IPS-15b (cell line): ENCODE measurements around the gene VPS37B.
"Not testable (repeated sequence)": the region's sequence is repeated elsewhere in the genome, so short reads cannot be mapped to it uniquely, and the experiment has no call there.

Source experiments
- H3K27me3 ChIP-seq: one replicate; pipeline ENCODE4 v1.6.1; 2013; ENCODE audit warnings: low read length; ENCODE audit not compliant: control insufficient read depth, insufficient read depth
- H3K36me3 ChIP-seq: one replicate; pipeline ENCODE4 v1.6.1; 2013; ENCODE audit warnings: low read length; ENCODE audit not compliant: control insufficient read depth, insufficient read depth
- H3K4me1 ChIP-seq: one replicate; pipeline ENCODE4 v1.6.1; 2013; ENCODE audit warnings: mild to moderate bottlenecking, low read length; ENCODE audit not compliant: control insufficient read depth, insufficient read depth
- H3K4me3 ChIP-seq: one replicate; pipeline ENCODE4 v1.5.1; 2013; ENCODE audit warnings: low read depth, low read length
- H3K9ac ChIP-seq: one replicate; pipeline ENCODE4 v1.6.1; 2013; ENCODE audit warnings: low read depth, mild to moderate bottlenecking, low read length
- H3K9me3 ChIP-seq: one replicate; pipeline ENCODE4 v1.6.1; 2013; ENCODE audit warnings: mild to moderate bottlenecking, low read length; ENCODE audit not compliant: control insufficient read depth, insufficient read depth

Gene VPS37B, protein sequence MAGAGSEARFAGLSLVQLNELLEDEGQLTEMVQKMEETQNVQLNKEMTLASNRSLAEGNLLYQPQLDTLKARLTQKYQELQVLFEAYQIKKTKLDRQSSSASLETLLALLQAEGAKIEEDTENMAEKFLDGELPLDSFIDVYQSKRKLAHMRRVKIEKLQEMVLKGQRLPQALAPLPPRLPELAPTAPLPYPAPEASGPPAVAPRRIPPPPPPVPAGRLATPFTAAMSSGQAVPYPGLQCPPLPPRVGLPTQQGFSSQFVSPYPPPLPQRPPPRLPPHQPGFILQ

DNA sequence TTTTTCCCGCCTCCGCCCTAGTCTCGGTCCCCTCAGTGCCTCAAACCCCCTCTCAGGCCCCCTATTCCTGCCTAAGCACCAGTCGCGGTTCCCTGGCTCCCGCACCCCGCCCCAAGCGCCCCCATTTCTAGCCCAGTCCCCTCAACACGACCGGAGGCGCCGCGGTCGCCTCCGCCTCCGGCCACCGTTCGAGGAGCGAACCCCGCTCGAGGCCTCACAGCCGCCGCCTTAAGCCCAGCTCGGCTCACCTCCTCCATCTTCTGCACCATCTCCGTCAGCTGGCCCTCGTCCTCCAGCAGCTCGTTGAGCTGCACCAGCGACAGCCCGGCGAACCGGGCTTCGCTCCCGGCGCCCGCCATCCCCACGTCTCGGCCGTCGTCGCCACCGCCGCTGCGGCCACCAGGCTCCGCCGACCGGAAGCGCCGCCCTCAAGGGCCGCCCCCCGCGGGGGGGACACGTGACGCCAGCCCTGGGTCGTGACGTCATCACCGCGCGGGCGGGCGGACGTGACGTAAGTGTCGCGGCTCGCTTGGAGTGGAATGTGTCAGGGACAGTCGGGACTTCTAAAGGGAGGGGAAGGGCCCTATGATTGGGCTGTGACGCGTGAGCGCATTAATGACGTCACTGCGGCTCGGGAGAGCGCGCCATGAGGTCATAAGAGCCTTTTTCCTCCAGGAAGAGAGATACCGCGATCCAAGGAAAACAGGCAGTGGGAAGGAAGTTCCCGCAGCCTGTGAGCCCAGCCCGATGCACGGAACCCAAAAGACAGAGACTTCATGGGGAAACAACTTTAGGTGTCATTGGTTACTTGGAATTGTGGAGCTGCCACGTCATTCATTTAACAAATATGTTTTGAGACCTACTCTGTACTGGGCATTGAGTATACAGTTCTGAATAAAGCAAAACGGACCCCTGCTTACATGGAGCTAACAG lies at the start of gene VPS37B:
Gene VPS37B, minus strand, starts transcription at position 421 of the 933 bp plus-strand sequence. Its CDS starts 62 bp downstream, at position 359.
- H3K9me3 ChIP-seq, result no peaks in the 10 kb centered on the region
- peak within 1 kb of the TSS; percentile 85 for H3K9ac ChIP-seq
- H3K27me3 ChIP-seq, result peaks cover 17% of the 10 kb centered on the region
- peaks cover 7% of the 10 kb centered on the region for H3K4me1 ChIP-seq
- no peaks in the 10 kb centered on the region for H3K36me3 ChIP-seq
- peak within 1 kb of the TSS; percentile 83 for H3K4me3 ChIP-seq

DNA sequence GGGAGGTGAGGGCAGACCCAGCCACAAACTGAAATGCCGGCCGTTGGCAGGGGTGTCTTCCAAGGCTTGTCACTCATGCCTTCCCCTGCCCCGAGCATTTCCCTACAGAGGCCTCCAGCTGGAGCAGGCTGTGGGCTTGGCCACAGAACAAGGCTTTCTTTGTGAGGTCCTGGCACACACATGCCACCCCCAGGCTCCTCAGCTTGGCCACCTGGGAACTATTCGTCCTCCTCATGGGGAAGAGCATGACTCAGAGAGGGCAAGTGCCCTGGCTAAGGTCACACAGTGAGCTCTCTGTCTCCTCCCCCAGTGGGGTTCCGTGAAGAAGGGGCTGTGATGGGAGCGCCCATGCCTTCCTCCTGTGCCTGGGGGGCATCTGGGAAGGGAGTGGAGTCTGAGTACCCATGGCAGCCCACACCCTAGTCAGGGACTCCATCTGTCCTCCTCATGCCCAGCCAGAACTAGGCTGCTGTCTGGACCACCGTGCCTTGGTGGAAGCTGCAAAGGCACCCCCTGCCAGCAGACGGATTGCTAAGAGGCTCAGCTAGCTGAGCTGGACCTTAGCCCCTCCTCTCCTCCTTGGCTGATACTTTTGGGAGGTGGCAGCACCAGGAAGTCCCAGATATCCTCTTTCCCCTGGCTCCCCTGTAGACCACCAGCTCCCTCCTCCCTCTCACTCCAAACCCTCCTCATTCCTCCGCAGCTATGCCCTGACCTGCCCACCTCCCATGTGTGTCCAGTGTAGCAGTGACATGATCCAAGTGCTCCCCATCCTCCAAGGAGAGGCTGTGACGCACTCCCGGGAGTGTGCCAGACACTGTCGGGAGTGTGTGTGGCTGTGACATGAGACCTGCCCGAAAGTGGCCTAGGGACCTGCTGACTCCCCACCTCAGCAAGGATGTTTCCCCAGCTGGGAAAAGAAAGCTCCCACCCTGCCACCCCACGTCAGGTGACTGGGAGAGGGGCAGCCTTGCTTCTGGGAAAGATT lies 49.0 kb upstream of the VPS37B start:
- no peak overlapping the region for H3K4me3 ChIP-seq
- H3K9me3 ChIP-seq, result no peaks in the 10 kb centered on the region
- H3K4me1 ChIP-seq, result no peaks in the 10 kb centered on the region
- H3K9ac ChIP-seq, result no peak overlapping the region
- H3K36me3 ChIP-seq, result no peaks in the 10 kb centered on the region
- H3K27me3 ChIP-seq, result no peaks in the 10 kb centered on the region

DNA sequence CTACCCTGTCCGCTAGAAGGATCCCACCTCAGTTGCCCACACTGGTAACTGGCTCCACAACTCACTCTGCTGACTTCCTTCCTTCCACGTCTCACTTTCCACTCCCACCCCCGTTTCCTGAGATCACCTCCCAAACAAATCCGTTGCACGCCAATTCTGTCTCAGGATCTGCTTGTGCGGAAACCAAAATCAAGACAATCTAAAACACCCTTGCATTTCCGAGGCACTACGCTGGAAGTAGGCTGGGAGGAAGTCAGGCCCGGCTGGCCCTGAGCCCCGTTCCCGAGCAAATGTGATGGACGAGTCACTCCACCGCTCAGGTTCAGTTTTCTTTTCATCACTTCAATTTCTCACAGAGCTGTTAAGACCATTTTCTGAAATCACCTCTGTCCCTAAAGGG lies 47.3 kb upstream of the VPS37B start:
- no peaks in the 10 kb centered on the region for H3K9me3 ChIP-seq
- H3K4me1 ChIP-seq, result no peaks in the 10 kb centered on the region
- H3K4me3 ChIP-seq, result no peak overlapping the region
- no peaks in the 10 kb centered on the region for H3K27me3 ChIP-seq
- no peaks in the 10 kb centered on the region for H3K36me3 ChIP-seq
- no peak overlapping the region for H3K9ac ChIP-seq

DNA sequence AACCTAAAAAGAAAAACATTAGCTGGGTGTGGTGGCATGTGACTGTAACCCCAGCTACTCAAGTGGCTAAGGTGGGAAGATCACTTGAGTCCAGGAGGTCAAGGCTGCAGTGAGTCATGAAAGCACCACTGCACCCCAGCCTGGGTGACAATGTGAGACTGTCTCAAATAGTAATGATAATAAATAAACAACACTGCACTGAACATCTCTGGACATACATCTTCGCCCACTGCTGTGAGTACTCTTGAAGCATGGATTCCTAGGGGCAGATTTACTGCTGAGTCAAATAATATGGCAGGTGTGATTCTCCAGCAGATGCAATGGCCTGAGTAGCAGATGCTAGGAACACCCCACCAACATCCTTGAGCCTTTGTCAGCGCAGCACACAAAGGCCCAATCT lies 46.7 kb upstream of the VPS37B start:
- peaks cover 1% of the 10 kb centered on the region for H3K36me3 ChIP-seq
- H3K4me1 ChIP-seq, result no peaks in the 10 kb centered on the region
- no peak overlapping the region for H3K9ac ChIP-seq
- no peaks in the 10 kb centered on the region for H3K27me3 ChIP-seq
- H3K9me3 ChIP-seq, result no peaks in the 10 kb centered on the region
- no peak overlapping the region for H3K4me3 ChIP-seq

DNA sequence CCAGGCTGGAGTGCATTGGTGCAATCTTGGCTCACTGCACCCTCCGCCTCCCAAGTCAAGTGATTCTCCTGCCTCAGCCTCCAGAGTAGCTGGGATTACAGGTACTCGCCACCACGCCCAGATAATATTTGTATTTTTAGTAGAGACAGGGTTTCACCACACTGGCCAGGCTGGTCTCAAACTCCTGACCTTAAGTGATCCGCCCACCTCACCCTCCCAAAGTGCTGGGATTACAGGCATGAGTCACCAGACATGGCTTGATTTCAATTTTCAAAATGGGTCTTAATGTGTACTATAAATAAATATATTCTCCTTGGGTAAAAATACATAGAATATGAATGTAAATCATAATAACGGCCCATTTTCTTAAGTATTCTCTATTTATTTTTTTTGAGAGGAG lies 45.4 kb upstream of the VPS37B start:
- not testable (repeated sequence) for H3K27me3 ChIP-seq, H3K9ac ChIP-seq, H3K4me1 ChIP-seq, H3K4me3 ChIP-seq, H3K36me3 ChIP-seq, H3K9me3 ChIP-seq

DNA sequence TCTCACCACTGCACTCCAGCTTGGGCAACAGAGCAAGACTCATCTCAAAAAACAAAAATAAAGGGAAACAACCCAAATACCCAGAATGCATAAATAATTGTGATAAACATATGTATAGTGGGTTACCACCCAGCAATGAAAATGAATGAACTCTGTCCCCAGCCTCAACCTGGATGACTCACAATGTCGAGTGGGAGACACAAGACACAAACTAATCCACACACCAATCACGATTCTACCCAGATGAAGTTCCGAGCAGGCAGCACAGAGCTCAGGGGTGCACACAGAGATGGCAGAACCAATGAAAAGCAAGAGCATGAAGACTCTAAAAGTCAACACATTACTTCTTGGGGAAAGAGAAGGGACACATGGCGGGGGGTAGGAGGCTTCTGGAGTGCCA lies 43.2 kb upstream of the VPS37B start:
- Histone ChIP-seq H3K9me3 (no peaks in the 10 kb centered on the region), H3K4me1 (no peaks in the 10 kb centered on the region), H3K36me3 (peaks cover 4% of the 10 kb centered on the region), H3K27me3 (no peaks in the 10 kb centered on the region), H3K9ac (no peak overlapping the region), H3K4me3 (no peak overlapping the region)

DNA sequence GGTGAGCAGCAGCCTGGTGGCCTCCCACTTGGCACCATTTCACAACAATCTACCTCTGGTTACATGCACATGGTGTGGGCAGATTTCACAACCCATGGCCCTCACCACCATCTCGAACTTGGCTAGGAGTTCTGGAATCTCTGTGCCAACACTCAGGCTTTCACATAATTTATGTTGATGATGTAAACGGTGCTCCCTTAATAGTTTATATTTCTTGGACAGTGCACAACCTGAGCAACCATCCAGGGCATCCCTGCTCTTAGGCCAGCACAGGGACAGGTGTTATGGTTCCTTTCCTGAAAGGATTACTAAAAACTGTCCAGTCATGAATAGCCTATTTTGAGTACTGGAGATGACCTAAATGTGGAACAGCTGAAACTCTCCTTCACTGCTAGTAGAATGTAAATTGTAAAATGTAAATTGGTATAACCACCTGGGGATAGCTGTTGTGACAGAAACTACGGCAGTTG lies 41.7 kb upstream of the VPS37B start:
- no peaks in the 10 kb centered on the region for H3K27me3 ChIP-seq
- no peaks in the 10 kb centered on the region for H3K4me1 ChIP-seq
- no peak overlapping the region for H3K9ac ChIP-seq
- no peak overlapping the region for H3K4me3 ChIP-seq
- no peaks in the 10 kb centered on the region for H3K9me3 ChIP-seq
- H3K36me3 ChIP-seq, result peaks cover 4% of the 10 kb centered on the region

DNA sequence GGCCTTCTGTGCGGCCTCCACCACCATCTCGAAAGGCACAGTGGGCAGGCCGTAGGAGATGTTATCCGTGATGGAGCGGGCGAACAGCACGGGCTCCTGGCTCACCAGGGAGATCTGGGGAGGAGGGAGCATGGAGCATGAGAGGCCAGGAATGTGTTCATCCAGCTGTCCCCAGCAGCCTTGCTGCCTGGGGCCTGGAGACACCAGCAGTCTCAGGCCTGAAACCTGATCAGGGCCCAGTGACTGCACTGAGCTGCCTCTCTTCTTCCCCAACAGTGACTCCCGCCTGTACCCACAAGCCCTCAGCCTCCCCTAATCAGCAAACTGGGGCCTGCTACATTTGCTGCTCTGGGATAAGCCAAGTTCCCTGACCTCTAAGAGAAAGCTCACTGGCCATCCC lies 39.4 kb upstream of the VPS37B start:
- no peaks in the 10 kb centered on the region for H3K27me3 ChIP-seq
- H3K9me3 ChIP-seq, result no peaks in the 10 kb centered on the region
- H3K36me3 ChIP-seq, result peaks cover 4% of the 10 kb centered on the region
- no peak overlapping the region for H3K4me3 ChIP-seq
- H3K4me1 ChIP-seq, result no peaks in the 10 kb centered on the region
- no peak overlapping the region for H3K9ac ChIP-seq

DNA sequence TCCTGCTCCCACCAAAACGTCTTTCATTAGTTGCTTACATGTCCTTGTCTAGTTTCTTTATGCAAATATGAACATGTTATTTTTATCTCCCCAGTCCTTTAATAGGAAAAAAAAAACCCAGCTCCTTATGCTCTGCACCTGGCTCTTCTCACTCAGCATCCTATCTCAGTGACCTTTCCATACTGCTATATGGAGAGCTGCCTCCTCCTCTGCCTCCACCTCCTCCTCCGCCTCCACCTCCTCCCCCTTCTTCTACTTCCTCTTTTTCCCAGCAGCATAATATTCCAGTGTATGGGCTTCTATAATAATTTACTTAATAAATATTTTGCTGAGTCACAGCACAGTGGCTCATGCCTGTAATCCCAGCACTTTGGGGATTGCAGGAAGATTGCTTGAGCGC lies 38.8 kb upstream of the VPS37B start:
- H3K9ac ChIP-seq, result no peak overlapping the region

DNA sequence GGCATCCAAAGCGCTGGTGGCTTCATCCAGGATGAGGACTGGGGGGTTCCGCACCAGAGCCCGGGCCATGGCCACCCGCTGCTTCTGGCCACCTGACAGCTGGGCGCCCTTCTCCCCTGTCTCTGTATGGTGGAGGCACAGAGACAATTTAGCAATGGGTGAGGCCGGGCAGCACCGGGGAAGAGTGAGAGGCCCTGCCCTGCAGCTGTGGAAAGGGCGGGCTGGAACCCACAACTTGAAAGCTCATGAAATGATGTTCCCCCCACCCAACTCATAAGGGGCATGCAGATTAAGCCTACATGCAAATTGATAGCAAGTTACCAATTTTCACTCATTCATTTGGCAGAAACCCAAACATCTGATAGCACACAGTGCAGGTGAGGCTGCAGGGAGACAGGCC lies 36.3 kb upstream of the VPS37B start:
- peaks cover 2% of the 10 kb centered on the region for H3K36me3 ChIP-seq
- H3K9me3 ChIP-seq, result no peaks in the 10 kb centered on the region
- H3K4me1 ChIP-seq, result no peaks in the 10 kb centered on the region
- H3K27me3 ChIP-seq, result no peaks in the 10 kb centered on the region
- H3K9ac ChIP-seq, result no peak overlapping the region
- no peak overlapping the region for H3K4me3 ChIP-seq

More for the DNA sequence above, 38.8 kb upstream of the VPS37B start:
- no peaks in the 10 kb centered on the region for H3K4me1 ChIP-seq
- H3K4me3 ChIP-seq, result no peak overlapping the region
- H3K9me3 ChIP-seq, result no peaks in the 10 kb centered on the region
- peaks cover 4% of the 10 kb centered on the region for H3K36me3 ChIP-seq
- H3K27me3 ChIP-seq, result no peaks in the 10 kb centered on the region

DNA sequence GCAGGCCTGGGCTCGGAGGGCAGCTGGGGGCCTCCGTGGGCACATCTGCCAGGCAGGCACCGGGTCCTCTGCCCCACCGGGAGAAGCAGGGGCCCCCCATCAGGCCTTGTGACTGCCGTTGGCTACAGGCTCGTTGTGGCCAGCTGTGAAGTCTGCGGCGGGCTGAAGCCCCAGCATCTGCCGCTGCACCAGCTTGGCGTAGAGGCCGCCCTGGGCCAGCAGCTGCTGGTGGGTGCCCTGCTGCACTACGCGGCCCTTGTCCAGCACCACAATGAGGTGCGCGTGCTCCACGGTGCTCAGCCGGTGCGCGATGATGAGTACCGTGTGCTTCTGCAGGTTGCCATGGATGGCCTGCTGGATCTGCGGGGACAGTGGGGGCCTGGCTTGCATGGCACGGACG lies 33.9 kb upstream of the VPS37B start:
- Histone ChIP-seq H3K4me1 (no peaks in the 10 kb centered on the region), H3K9me3 (no peaks in the 10 kb centered on the region), H3K4me3 (no peak overlapping the region), H3K36me3 (peaks cover 2% of the 10 kb centered on the region), H3K27me3 (no peaks in the 10 kb centered on the region), H3K9ac (no peak overlapping the region)
